Fibroblast of lung (primary cell): Measurements from ENCODE around the gene EGLN1. TPM values are rescaled to one million over a fixed set of nuclear protein-coding genes. Genes with fewer than 3 reads are reported as not detected.

Experiments used
- DNase-seq, 2 donors: peaks; one replicate each; pipeline versions ENCODE4 v3.0.0 to v3.0.0-alpha.2; 2010; ENCODE audit warnings: low read depth in 2 of 2
- H2AFZ ChIP-seq: 2 replicates; pipeline ENCODE4 v1.5.1; 2012; ENCODE audit warnings: low read length, control low read depth, inconsistent platforms
- H3K27ac ChIP-seq: 2 replicates; pipeline ENCODE4 v1.5.1; 2011; ENCODE audit warnings: low read length, control low read depth; ENCODE audit not compliant: insufficient read depth
- H3K27me3 ChIP-seq: 2 replicates; pipeline ENCODE4 v1.5.1; 2011; ENCODE audit warnings: mild to moderate bottlenecking, low read length; ENCODE audit not compliant: control insufficient read depth, insufficient read depth
- H3K36me3 ChIP-seq: 2 replicates; pipeline ENCODE4 v1.5.1; 2011; ENCODE audit warnings: low read length; ENCODE audit not compliant: control insufficient read depth, insufficient read depth
- H3K4me1 ChIP-seq: 2 replicates; pipeline ENCODE4 v1.5.1; 2011; ENCODE audit warnings: low read length; ENCODE audit not compliant: control insufficient read depth, insufficient read depth; ENCODE audit errors: extremely low read depth
- H3K4me2 ChIP-seq: 2 replicates; pipeline ENCODE4 v1.5.1; 2011; ENCODE audit warnings: low read length, control low read depth; ENCODE audit not compliant: insufficient read depth; ENCODE audit errors: extremely low read depth
- H3K4me3 ChIP-seq, 4 experiments: fragments of 200-600 bp in 1 of 4; sonication (generic) in 1 of 4; replicated peaks in 1 of 4; 2 replicates each; pipeline ENCODE4 v1.5.1; 2011 to 2016; ENCODE audit warnings: low read length in 4 of 4, low read depth in 3 of 4, mild to moderate bottlenecking in 3 of 4, control low read depth in 2 of 4, inconsistent platforms in 1 of 4, mixed read lengths in 1 of 4; ENCODE audit not compliant: insufficient read depth in 1 of 4; ENCODE audit errors: control extremely low read depth in 1 of 4
- H3K79me2 ChIP-seq: 2 replicates; pipeline ENCODE4 v1.5.1; 2012; ENCODE audit warnings: mild to moderate bottlenecking, low read length, inconsistent platforms; ENCODE audit not compliant: control insufficient read depth, insufficient read depth
- H3K9ac ChIP-seq: 2 replicates; pipeline ENCODE4 v1.5.1; 2011; ENCODE audit warnings: mild to moderate bottlenecking, low read length, control low read depth; ENCODE audit not compliant: insufficient read depth
- H3K9me3 ChIP-seq: 2 replicates; pipeline ENCODE4 v1.5.1; 2012; ENCODE audit warnings: low read depth, low read length; ENCODE audit not compliant: control insufficient read depth, insufficient read depth
- H4K20me1 ChIP-seq: 2 replicates; pipeline ENCODE4 v1.5.1; 2011; ENCODE audit warnings: low read length; ENCODE audit not compliant: control insufficient read depth, insufficient read depth; ENCODE audit errors: extremely low read depth
- EZH2 ChIP-seq: IDR thresholded peaks from 2 replicates; pipeline ENCODE4 v1.5.1; 2012; ENCODE audit warnings: low read length, control low read depth, mild to moderate bottlenecking; ENCODE audit errors: missing control alignments
- polyA plus RNA-seq, 2 donors: library from polyadenylated mRNA; depleted of rRNA in 1 of 2; stranded (reverse) in 1 of 2; unstranded in 1 of 2; fragments of >200 nt; gene quantifications; 2 replicates each; pipeline ENCODE4 v1.2.1, GENCODE V29; 2011 to 2012; ENCODE audit warnings: missing spikeins in 1 of 2
- total RNA-seq: library from RNA; depleted of rRNA; stranded (reverse); fragments of >200 nt; gene quantifications from 2 replicates; pipeline ENCODE4 v1.2.1, GENCODE V29; 2014
- TF ChIP-seq, protein P1 (sequence below), 2 donors: IDR thresholded peaks in 1 of 2; conservative IDR thresholded peaks in 1 of 2; 1 replicate in 1 of 2; 2 replicates in 1 of 2; pipeline ENCODE4 v1.5.1; 2011 to 2012; ENCODE audit warnings: low read length in 2 of 2, control low read depth in 1 of 2, inconsistent platforms in 1 of 2, low read depth in 1 of 2, mild to moderate bottlenecking in 1 of 2

EGLN1 gene
- total and polyA plus RNA-seq, 2 donors (not counting 1 experiment from before 2014, with no cell fraction given), result 49.3 to 50.9 TPM

- Histone ChIP-seq H3K4me3 (peak overlapping the region; percentile 8 to 98 (median 92)), H3K36me3 (no peaks in the 10 kb centered on the region), H3K4me2 (peak overlapping the region; percentile 89), H3K27me3 (no peaks in the 10 kb centered on the region), H3K4me1 (no peaks in the 10 kb centered on the region), H3K9me3 (no peaks in the 10 kb centered on the region), H3K27ac (no peak overlapping the region), H3K9ac (no peak overlapping the region), H2AFZ (no peak overlapping the region), H3K79me2 (peaks cover 58% of the 10 kb centered on the region), H4K20me1 (peaks cover 5% of the 10 kb centered on the region)
- TF ChIP-seq EZH2, result no peak
- TF ChIP-seq, protein P1, sequence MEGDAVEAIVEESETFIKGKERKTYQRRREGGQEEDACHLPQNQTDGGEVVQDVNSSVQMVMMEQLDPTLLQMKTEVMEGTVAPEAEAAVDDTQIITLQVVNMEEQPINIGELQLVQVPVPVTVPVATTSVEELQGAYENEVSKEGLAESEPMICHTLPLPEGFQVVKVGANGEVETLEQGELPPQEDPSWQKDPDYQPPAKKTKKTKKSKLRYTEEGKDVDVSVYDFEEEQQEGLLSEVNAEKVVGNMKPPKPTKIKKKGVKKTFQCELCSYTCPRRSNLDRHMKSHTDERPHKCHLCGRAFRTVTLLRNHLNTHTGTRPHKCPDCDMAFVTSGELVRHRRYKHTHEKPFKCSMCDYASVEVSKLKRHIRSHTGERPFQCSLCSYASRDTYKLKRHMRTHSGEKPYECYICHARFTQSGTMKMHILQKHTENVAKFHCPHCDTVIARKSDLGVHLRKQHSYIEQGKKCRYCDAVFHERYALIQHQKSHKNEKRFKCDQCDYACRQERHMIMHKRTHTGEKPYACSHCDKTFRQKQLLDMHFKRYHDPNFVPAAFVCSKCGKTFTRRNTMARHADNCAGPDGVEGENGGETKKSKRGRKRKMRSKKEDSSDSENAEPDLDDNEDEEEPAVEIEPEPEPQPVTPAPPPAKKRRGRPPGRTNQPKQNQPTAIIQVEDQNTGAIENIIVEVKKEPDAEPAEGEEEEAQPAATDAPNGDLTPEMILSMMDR (conservative IDR thresholded peaks at IDR 0.05 in 1 of 2, IDR thresholded peaks at IDR 0.05 in 1 of 2; ENCODE audit: low read depth in 1 of 2, low read length in 2 of 2), result no peak
- no peak for DNase-seq
Measured at GRCh38 chr1:231334079-231334666, 87.9 kb downstream of the EGLN1 start.

GRCh38 chr1:231332761-231333160, 89.3 kb downstream of the EGLN1 start:
- Histone ChIP-seq H3K79me2 (peaks cover 48% of the 10 kb centered on the region), H3K27me3 (no peaks in the 10 kb centered on the region), H3K27ac (no peak overlapping the region), H4K20me1 (peaks cover 5% of the 10 kb centered on the region), H3K9me3 (no peaks in the 10 kb centered on the region), H3K4me1 (no peaks in the 10 kb centered on the region), H3K9ac (no peak overlapping the region), H3K4me2 (peak overlapping the region; percentile 7), H3K4me3 (peak overlapping the region in 3 of 4 experiments; percentile 1 to 98 (median 96)), H3K36me3 (no peaks in the 10 kb centered on the region), H2AFZ (no peak overlapping the region)
- no peak for TF ChIP-seq EZH2
- TF ChIP-seq, protein P1 (conservative IDR thresholded peaks at IDR 0.05 in 1 of 2, IDR thresholded peaks at IDR 0.05 in 1 of 2; ENCODE audit: low read depth in 1 of 2, low read length in 2 of 2), result no peak
- no peak for DNase-seq

- no peak overlapping the region for H3K4me3 ChIP-seq
- H3K9me3 ChIP-seq, result no peaks in the 10 kb centered on the region
- no peaks in the 10 kb centered on the region for H3K36me3 ChIP-seq
- no peak overlapping the region for H3K9ac ChIP-seq
- DNase-seq, result no peak
- no peaks in the 10 kb centered on the region for H3K27me3 ChIP-seq
- no peak overlapping the region for H3K27ac ChIP-seq
- TF ChIP-seq, protein P1 (conservative IDR thresholded peaks at IDR 0.05 in 1 of 2, IDR thresholded peaks at IDR 0.05 in 1 of 2; ENCODE audit: low read depth in 1 of 2, low read length in 2 of 2), result no peak
- TF ChIP-seq EZH2, result no peak
- no peaks in the 10 kb centered on the region for H3K4me1 ChIP-seq
- peaks cover 17% of the 10 kb centered on the region for H3K79me2 ChIP-seq
- H3K4me2 ChIP-seq, result no peak overlapping the region
- H2AFZ ChIP-seq, result no peak overlapping the region
- peaks cover 5% of the 10 kb centered on the region for H4K20me1 ChIP-seq
Measured at GRCh38 chr1:231329483-231329882, 92.6 kb downstream of the EGLN1 start.
